HG03159 (cell line): Measurements from ENCODE around the gene CCDC92B.

Experiments used
- ATAC-seq: cut with Tn5 transposase; IDR thresholded peaks from one replicate; pipeline ENCODE4 v1.9.1; 2021; ENCODE audit warnings: mild to moderate bottlenecking, moderate library complexity; ENCODE audit not compliant: unreplicated experiment

Gene CCDC92B

DNA sequence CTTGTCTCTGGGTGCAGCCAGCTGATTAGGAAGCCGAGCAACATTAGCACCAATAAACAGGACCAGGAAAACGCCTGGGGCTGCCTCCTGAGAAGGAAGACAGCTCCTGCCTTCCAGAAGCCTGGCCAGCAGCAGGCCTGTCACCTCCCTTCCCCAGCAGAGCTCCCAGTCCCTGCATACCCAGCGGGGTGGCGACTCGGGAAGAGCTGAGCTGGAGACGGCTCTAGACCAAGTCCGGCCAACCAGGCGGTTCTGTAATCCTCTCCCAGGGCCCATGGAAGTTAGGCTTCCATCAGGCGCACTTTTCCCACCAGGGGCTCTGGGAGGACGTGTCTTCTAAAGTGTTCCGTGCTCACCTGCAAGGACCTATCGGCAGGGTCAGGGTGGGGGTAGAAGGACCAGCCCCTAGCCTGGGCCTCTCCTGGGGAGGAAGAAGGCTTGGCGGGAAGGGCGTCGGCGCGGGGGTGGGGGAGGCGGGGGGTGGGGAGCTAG lies 25.9 kb downstream of the CCDC92B start:
- ATAC-seq: no peak

- ATAC-seq: no peak
These were observed 26.8 kb downstream of the CCDC92B start for GRCh38 chr17:2722611-2723010.

DNA sequence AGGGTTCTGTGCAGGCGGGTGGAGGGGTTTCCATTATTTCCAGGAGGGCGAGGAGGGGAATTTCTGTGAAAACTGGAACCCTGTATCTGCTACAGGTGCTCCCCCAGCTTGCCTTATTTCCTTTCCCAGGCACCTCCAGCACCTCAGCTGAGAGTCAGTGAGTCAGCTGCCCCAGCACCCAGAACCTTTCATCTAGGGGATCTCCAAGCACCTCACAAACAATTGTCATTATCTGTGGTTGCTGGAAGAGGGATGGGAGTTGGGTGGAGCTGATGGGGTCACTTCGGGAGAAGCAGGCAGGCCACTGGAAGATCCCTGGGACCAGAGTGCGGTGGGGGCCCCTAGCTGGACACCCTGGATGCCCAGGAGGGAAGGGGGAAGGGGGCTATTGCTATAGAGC lies 27.8 kb downstream of the CCDC92B start:
- no peak for ATAC-seq

GRCh38 chr17:2719861-2720260 lies 29.6 kb downstream of the CCDC92B start:
- ATAC-seq: no peak

DNA sequence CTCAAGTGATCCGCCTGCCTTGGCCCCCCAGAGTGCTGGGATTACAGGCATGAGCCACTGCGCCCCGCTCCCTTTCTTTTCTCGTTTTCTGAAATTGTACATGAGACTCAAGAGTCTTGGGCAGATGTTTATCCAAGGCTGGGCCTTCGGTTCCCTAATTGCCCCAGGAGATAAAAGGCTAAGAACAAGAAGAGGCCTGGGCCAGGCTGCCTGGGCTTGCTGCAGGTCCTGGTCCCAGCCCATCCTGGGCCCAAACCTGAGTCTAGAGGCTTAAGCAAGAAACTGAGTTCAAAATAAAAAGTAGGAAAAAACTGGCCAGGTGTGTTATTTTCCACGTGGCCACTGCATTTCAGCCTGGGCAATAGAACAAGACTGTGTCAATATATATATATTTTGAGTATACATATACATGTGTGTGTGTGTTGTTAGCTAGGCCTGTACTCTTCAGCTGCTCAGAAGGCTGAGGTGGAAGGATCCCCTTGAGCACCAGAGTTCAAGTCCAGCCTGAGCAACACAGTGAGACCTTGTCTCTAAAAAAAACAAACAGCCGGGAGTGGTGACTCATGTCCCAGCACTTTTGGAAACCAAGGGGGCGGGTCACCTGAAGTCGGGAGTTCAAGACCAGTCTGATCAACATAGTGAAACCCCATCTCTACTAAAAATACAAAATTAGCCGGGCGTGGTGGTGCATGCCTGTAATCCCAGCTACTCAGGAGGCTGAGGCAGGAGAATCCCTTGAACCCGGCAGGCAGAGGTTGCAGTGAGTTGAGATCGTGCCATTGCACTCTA lies 31.1 kb downstream of the CCDC92B start:
- ATAC-seq: no peak

- ATAC-seq: no peak
These were observed 32.8 kb downstream of the CCDC92B start for GRCh38 chr17:2716649-2717048.

- no peak for ATAC-seq
These were observed 35.6 kb downstream of the CCDC92B start for GRCh38 chr17:2713881-2714280.

DNA sequence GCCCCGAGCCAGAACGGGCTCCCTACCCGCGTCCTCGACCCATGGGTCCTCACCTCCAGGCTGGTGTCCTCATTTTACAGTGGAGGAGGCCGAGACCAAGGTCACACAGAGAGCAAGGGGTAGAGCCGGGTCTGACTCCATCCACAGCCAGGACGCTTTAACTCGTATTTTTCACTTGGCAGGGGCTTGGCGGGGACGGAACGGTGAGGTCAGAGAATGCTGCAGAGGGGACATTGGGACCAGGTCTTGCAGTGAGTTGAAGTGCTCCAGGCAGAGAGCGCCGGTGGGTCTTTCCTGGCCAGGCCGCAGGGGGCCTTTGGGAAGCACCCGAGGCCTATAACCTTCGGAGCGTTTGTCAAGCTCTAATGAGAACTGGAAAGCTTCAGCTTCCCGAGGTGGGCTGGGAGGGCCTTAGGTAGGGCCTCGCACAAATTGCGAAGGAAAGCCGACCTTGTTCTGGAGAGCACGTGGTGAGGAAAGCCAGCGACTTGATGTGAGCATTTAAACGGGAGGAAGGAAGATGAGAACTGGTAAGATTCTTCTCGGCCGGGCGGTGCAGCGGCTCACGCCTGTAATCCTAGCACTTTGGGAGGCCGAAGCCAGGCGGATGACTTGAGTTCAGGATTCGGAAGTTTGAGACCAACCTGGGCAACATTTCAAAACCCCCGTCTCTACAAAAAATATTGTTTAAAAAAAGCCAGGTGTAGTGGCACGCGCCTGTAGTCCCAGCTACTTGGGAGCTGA lies 37.0 kb downstream of the CCDC92B start:
- no peak for ATAC-seq

- ATAC-seq: peak; percentile 66
These were observed 37.7 kb downstream of the CCDC92B start, which contains the start of gene CLUH for GRCh38 chr17:2711608-2712299. Gene CLUH (minus strand): TSS chr17:2711764. CDS start chr17:2711661, 103 bp downstream.

DNA sequence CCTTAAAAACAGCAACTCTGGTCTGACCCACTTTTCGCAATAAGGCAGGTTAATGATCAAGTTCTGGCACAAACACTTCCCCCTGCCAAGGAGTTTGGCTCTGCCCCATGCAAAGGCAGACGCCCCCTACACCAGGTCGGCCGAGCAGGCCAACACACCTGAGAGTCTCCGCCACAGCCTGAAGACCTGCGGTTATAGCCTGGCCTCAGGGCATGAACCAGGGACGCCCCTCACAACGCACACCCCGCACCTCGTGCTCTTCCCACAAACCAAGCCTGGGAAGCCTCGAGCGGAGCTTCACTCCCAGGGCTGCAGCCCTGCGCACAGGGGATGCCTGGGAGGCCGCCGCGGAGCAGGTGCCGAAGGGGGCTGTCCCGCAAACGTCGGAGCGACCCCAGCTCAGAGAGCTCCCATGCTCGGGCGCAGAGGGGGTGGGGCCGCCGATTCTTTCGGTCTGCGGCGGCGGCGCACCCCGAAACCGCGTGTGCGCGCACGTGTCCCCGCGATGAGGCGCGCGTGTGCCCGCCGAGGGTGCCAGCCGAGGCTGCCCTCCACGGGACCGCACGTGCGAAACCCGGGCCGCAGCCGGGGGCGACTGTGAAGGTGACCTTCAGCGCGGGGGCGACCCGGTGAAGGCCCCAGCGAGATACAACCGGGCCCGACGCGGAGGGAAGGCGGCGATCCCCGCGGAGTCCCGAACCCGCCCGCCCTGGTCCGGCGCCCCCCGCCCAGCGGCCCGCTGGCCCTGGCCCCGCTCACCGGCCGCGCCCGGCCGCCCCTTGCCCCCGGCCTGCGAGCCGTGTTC lies 38.4 kb downstream of the CCDC92B start:
- peak; percentile 14 for ATAC-seq

GRCh38 chr17:2710071-2710802 lies 39.2 kb downstream of the CCDC92B start:
- ATAC-seq: peak; percentile 2

DNA sequence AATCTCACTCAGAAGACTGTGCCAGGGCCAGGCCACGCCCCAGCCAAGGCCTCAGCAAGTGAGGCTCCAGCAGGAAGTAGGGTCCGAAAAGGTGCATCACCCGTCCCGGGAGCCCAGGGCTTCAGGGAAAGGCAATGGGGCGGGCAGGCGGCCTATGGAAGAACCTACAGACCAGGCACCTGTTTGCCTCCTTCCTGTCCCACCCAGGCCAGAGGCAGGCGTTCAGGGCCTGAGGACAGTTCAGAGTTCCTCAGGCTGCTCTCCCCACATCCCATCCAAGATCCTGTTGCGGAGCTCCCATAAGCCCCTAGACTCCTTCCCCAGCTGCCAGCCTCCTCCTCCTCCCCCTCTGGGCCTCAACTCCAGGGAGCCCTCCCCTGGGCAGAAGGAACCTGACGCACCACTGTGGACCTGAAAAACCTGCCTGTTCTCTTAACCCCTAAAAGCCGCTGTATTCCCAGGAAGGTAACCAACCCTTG lies 40.2 kb downstream of the CCDC92B start:
- no peak for ATAC-seq

DNA sequence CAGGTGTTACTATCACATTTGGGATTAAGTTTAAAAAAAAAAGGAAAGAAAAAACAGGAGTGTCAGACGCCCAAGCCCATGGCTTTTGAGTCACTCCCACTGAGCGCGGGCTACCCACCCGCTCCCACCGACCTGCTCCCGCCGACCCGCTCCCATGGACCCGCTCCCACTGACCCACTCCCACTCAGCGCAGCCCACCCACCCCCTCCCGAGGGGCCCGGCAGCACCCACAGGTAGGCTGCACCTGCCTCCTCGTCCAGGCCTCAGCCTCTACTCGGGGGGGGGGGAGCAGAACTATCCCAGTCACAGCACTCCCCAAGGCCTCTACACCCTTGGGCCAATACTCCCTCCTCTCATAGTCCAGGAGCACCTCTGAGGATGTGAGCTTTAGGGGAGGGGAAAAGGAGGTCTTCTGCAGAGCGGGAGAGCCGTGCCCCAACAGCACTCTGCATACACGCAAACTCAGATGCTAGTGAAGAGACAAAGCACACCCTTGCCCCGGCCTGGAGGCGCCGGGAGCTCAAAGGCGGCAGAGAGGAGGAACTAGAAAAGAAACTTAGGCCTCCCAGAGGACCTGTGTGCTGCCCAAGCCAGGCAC lies 40.8 kb downstream of the CCDC92B start:
- ATAC-seq: no peak

DNA sequence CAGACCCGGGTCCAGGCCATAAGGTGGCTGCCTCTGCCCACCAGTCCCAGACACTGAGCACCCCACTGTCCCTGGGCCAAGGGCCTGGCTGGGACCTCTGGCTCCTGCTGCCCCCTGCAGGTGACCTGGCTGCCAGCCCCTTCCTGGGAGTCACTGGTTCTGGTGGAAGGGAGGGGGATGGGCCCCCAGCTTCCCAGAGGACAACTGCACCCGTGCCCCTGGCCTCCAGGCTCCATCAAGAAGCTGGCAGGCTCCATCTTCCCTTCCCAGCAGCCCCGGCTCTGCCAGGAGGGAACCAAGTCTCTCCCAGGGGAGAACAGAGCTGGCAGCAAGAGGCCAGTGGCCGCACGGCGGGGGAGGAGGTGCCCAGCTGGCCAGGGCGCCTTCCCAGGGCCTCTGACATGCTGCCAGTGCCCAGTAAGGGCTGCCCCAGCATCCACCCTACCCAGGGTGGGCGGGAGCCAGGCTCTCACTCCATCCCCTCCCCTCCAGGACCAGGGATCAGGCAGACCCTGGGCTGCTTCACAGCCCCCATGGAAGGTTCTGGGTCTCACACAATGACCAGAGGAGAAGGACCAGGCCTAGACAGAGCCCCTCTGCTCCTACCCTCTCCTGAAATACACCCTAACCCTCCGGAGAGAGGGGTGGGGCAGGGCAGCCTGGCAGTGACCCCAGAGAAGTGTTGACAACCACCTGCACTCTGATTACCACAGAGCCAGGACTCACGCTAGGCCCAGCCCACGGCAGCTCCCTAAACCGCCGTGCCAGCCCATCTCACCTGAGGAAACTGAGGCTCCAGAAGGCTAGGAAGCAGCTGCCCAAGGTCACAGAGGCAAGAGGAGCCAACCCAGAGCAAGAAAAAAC lies 41.5 kb downstream of the CCDC92B start:
- no peak for ATAC-seq

GRCh38 chr17:2706911-2707510 lies 42.4 kb downstream of the CCDC92B start:
- no peak for ATAC-seq

DNA sequence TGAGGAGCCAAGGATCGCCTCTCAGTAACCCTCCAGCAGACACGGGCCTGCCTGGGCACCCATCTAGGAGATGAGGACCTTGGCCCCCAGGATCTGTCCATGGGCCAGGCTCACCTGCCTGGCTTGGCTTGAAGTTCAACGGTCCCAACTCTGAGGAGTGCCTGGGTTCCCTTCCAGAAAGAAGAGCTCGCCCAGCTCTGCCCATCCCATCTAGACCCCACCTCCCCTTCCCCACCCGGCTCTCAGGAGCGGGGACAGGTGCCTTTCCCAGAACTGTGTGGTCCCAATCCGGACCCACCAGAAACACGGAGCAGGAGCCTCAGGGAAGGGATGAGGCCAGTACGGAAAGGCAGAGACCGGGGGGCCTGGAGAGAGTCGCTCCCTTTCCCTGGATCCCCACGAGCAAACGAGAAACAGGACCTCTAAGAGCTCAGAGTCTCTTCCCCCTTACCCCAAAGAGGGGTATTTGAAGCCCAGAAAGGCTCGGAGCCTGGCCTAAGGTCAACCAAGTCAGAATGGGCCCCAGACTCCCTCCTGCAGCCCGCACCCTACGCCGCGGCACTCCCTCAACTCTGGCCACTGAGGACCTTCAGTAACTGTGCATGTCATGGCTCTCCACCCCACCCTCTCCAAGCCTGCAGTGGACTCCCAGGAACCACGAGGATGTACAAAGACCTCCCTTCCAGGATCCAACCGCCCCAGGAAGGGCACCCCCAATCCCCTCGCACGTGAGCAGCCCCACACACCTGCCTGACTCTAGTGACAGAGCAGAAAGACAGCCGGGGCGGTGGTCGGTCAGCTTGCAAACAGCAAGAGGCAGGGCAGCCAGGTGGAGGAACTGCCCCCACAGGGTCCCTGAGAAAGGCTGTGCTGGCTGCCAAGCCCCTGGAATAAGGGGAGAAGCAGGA lies 43.3 kb downstream of the CCDC92B start:
- ATAC-seq: no peak

DNA sequence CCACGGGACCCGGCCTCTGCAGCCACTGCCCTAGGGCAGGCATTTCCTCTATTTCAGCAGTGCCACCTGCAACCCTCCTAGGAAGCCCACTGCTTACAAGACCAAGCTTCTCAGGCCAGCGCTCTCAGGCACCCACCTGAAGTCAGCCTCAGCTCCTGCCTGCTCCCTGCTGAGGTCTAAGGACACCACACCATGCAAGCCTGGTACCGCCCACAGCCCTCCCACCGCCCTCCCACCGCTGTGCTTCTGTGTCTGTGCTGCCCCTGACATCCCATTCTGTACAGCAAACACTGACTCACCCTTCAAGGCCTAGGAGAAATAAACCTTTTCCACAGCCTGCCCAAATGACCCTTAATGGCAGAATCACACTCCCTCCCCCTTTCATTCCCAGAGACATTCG lies 44.2 kb downstream of the CCDC92B start:
- ATAC-seq: no peak
